EL (cell line): ENCODE results near the gene GOLGA7B.

ENCODE experiments used
- DNase-seq: peaks from one replicate; pipeline ENCODE4 v3.0.0-alpha.2; 2016

The GOLGA7B gene

DNA sequence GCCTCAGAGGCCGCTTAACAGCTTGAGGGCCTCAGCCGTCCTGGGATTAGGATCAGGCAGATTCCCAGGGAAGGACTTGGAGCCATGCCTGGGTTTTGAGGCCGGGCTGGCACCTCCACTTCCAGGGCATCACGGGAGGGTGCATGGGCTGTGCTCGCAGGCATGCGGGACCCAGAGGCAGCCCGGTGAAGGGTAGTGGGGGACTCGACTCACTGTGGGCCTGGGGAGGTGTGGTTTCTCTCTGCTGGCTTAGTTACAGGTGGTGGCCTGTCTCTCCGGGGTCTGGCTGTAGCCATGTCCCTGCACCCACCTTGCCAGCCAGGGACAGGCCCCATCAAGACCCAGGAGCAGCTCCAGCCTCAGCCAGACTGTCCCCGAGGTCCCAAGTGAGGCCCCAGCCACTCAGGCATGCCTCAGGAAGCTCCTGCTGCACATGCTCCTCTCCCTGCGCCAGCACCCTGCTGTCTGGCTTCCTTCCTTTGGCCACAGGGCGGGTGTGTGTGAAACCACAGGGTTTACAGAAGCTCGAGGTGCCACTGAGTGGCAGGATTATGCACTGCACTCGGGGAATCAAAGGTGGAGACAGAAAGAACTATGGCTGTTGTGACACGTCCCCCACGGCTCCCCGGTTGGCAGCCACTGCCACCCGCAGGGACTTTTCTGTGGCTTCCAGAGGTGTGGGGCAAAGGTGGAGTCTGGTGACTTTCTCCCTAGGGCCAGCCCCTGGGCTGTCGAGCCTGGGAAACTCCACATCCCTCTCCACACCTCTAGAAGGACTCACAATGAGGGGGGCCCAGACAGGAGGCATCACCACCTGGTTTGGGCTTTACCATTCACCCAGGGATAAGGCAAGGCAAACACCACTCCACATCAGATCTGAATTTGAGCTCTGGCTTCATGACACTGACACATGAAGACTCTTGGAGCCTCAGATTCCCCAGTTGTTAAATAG lies 19.7 kb downstream of the GOLGA7B start:
- peak; percentile 89 for DNase-seq

DNA sequence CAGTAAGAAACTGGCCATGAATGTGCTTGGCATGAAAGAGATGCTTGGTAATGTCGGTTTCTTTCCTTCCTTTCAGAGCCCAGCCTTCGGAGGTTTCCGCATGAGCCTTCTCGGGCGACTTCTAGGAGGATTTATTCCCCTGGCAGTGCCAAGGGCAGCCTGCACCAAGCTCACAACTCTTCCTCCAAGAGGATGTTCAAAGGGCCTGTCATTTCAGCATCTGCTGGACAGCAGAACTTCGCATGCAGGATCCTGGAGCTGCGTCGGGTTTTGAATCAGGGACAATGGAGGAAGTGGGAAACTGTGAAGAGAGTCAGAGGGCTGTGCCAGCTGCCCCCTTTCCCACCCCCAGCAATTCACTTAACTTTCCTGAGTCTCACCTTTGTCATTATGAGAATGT lies 21.3 kb downstream of the GOLGA7B start:
- no peak for DNase-seq

DNA sequence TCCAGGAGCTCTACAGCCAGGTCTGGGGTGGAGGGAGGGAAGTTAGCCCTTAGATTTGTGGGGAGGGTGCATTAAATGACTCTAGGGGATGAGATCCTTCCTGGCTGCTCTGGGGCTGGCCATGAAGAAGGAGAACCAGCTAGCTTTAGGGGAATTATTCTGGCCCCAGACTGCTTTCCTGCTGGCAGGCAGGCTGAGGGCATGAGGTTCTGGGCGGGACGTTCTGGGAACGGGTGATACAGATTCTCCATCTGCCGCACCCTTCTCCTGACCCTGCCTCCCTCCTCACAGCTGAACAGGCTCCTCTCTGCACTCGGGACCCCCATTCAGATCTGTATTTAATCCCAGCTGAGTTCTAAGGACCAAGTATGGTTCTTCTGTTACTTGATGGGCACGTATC lies 23.9 kb downstream of the GOLGA7B start:
- no peak for DNase-seq

DNA sequence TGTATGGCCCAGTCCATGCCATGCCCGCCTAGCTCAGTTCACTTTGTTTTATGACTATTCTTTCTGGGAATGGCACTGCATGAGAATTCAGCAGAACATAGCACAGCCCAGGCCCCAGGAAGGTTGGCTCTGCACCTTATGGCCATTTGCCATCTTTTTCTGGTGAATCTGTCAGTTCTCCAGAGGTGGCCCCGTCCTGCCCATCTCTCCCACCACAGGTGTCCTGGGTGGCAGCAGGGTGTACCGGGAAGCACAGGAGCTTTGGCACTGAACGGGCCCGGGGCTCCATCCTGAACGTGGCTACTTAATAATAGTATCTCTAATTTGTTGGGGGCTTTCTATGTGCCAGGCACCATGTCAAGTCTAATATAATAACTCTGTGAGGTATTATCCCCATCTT lies 24.7 kb downstream of the GOLGA7B start:
- no peak for DNase-seq

DNA sequence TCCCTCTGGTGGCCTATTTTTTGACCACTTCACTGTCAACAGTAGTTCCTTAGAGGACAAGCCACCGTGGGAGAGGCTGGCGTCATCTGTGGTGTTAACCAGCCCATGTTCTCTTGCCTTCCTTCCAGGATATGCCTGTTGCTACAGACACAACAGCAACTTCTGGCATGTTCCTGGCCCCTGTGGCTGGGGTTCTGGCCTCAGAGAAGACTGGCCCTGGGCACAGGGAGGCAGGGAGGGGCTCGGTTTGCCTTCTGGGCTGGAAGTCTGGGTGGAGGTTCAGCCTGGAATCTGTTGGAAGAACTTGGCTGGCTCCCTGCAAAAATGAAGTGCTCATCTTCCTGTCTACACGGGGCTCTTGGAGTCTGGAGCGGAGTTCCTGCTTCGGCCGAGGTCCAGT lies 25.7 kb downstream of the GOLGA7B start:
- DNase-seq, result no peak

DNA sequence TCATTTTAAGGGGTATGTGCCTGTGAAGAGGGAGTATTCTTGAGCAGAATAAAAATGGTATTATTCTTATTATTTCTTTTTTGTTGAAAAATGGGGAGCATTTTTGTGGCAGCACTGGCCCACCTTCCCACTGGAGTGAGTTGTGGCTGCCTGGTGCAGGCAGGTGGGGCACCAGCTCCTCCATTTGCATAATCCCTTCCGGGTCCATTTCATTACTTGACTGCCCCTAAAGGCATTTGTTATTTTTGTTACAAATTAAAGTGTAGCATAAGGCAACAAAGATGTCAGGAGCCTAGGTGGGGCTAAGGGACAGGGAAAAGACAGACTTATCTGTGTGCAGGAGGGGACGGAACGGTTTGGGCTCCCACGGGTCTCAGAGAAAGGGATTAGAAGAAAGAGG lies 26.8 kb downstream of the GOLGA7B start:
- DNase-seq, result no peak

DNA sequence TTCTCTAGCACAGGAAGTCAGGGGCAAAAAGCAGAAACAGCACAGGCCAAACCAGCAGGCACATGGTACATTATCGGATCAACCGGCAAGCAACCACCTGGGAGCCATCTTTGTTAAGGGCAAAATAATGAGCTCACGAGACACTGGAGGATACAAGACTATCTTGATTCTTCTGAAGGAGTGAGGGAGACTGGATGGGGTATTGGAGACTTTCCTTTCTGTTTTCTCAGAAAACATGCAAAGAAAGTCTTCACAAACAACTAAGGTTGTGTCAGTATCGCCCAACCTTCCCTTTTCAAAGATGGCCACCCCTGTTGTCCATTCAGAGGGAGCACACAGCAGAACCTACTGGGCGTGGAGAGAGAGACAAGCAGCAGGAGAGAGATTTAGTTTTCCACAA lies 29.6 kb downstream of the GOLGA7B start:
- DNase-seq, result no peak

DNA sequence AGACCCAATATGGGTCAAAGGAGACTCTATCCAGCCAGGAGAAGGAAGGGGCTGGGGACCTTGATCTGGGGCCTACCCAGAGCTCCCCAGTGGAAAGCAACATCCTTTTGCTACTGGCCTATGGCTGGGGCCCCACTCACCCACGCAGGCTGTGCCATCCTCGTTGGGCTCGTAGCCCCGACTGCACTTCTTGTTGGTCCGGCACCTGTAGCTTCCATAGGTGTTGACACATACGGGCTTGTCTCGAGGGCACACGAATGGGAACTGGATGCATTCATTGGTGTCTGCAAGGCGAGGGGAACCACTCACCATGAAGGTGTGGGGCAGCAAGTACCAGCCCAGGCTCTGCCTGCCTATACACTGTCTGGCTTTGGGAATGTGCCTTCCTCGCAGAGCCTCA lies 30.5 kb downstream of the GOLGA7B start:
- no peak for DNase-seq

DNA sequence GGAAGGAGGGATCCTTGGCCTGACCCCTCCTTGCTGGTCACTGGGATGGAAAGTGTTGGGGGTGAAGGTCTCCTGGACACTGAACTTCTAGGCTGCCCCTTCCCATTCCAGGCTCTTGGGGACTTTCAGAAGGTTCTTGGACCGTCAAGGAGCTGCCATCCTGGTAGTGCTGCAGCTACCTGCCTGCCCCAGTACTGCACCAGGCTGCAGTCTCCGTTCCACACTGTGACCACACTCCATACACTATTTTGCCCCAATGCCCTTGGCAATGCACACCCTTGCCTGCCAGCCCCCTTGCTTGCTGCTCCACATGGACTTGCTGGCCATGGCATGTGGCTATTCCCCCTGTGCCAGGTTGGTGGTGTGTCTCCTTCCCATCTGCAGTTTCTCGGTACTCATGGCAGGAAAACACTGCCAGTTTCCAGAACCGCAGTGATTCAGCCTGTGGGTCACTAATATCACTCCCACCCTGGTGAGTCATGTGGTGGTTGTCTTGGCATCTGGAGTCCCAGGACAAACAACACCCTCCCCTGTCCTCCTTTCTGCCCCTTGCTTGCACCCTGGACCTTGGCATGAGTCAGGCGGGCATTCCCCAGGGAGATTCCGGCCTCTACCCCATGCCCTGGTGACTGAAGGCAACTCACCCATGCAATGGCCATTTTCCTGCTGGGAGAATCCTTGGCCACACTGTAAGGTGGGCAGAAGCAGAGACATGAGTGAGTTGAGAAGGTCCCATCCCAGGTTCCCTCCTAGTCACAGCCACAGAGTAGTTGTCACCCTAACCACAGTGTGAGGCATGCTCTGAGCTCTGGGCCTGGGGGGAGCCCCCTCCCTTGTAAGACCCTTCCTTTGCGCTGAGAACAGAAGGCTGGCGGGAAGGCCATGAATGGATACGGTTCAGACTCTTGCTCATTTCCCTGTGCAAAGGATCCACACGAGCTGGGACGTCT lies 32.8 kb downstream of the GOLGA7B start:
- DNase-seq, result peak; percentile 89

DNA sequence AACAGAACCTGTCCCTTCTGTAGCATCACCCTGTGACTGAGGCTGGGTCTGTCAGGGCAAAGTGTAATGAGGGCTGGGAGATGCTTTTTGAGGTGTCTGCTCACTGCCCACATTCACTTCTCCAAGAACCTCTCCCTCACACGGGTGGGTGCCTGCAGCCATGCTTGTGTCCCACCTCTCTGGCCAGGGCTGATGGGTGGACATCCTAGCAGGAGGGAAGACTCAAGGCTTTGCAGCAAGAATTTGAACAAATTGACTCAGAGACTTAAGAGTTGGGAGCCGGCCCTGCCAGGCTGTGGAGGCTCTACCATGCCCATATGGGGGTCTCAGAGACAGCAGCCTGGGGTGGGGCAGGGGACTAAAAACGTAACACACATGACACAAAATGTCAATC lies 33.4 kb downstream of the GOLGA7B start:
- DNase-seq, result no peak

DNA sequence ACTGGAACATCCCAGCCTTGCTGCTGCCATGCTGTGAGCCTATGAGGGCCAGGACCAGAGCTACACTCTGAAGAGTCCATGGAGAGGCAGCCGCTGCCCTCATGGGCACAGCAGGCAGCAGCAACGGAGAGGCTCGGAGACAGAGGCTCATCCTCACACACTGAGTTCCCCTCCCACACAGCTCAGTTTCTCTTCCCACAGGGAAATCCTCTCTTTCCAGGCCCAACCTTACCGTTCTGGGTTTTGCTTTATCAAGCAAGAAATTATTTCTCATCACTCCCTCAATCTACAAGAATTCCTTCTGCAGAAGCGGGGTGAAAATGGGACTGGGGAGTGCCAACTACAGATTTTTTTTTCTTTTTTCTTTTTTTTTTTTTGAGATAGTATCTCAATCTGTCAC lies 36.6 kb downstream of the GOLGA7B start:
- no peak for DNase-seq

DNA sequence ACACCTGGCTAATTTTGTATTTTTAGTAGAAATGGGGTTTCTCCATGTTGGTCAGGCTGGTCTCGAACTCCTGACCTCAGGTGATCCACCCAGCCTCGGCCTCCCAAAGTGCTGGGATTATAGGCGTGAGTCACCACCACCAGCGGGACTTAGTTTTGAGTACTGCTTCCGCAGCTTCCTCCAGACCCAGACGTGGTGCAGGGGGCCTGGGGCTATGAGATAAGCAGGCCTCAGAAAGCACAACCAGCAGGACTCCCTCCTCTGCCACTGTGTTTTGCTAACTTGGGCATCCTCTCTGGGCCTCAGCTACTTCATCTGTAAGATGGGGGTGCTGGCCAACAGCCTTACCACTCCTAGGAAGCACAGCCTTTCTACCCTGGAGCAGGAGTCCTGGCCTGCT lies 37.8 kb downstream of the GOLGA7B start:
- no peak for DNase-seq

DNA sequence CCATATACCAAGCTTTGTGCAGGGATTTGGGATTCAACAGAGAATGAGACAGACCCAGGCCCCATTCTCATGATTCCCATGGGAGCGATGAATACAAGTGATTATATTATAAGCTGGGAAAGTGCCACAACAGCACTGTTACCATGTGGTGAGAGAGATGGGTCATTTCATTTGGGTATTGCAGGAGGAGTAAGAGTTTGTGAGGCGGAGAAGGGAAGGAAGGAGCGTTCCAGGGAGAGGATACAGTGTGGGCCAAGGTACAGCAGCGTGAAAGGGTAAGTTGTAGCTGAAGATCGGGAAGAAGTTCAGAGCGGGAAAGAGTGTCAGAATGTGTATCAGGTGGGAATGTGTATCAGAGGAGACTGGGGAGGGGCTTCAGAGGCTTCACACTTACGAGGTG lies 38.5 kb downstream of the GOLGA7B start:
- DNase-seq, result no peak

DNA sequence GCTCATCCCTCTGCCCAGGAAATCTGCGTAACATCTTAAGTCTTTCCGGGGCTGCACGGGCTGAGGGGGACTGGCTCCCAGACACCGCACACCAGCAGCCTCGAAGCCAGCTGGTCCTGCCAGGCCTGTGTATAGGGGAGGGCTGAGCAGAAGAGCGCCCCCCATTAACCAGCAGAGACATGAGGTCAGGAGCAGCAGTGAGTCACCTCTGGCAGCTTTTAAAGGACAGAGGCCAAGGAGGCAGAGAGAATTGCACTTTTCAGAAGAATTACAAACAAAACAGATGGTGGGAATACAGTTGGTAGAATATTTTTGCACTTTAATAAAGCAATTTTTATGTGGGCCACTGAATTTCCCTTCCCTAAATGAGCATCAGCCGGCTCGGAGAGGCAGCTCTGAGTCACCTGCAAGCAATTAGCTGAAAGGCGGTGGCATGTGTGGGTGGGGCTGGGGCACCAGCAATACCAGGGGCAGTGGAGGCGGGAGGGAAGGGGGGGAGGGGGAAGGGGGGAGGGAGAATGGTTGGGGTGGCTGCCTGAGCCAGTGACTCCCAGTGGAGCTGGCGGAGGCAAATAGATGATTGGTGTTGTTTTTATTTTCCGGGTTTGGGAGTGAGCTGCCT lies 39.1 kb downstream of the GOLGA7B start:
- DNase-seq, result peak; percentile 81

DNA sequence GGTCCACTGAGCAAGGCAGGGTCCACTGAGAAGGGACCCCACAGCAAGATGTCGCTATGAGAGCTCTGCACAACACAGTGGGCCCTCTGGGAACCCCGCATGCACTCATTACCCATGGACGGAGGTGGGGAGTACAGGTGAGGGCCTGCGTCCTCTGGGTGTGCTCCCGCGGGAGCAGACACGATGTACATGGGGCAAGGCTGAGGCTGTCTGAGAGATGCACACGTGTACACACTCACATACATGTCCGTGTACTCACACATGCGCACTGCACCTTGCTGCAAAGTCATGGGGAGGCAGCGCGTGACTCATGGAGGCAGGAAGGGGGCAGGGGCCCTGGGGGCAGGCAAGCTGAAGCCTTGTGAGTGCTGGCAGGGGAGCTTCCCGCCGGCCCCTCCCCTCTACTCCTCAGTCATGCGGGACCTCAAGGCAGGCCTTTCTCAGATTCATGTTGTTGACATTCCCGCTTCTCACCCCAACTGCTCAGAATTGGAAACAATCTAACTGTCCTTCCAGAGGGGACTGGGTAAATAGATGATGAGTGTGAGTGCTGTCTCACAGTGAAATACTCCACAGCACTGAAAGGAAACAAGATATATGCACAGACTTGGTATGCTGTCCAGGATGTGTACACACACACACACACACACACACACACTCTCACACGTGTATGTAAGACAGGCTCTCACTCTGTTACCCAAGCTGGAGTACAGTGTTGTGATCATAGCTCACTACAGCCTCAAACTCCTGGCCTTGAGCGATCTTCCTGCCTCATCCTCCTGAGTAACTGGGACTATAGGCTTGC lies 40.0 kb downstream of the GOLGA7B start:
- DNase-seq, result peak; percentile 86

DNA sequence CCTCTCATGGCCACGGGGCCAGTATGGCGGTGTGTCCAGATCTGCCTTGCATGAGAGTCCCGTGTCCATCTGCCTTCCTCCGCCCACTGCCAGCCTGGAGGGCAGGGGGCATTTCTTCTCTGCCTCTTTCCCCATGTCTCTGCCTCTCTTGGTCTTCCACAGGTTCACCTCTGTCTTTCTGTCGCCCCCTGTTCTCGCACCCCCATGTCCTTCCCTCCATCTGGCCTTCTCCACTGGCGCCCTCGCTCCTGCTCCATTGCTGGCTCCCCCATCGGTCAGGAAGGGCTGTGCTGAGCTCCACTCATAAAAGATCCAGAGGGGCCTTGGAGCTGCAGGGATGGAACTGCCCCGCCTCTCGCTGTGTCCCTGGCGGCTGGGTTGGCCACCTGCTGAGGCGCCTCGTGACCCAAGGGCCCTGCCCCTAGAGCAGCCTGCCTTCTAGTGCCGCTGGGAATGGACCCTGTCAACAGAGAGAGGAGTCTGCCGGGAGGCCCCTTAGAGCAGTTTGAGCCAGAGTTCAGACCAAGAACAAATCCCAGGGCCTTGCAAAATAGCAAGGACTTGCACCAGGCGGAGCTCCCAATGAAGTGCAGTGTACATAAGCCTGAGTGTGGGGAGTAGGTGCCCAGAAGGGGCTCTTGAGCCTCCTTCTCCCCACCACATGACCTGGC lies 42.0 kb downstream of the GOLGA7B start:
- DNase-seq, result no peak

DNA sequence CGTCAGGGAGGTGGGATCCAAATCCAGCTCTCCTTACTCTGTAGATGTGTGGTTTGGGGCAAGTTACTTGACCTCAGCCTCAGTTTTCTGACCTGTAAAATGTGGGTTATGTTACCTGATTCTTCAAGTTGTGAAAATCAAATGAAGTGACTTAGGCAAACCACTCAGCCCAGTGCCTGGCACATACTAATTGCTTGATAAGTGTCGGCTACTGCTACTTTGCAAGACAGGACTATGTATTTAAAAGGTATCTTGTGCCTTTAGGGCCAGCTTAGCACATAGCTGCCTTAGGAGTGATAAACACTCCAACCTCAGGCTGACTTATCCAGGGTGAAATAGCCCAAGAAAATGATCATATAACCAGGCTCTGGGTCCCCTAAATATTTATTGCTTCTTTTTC lies 42.9 kb downstream of the GOLGA7B start:
- DNase-seq, result no peak

DNA sequence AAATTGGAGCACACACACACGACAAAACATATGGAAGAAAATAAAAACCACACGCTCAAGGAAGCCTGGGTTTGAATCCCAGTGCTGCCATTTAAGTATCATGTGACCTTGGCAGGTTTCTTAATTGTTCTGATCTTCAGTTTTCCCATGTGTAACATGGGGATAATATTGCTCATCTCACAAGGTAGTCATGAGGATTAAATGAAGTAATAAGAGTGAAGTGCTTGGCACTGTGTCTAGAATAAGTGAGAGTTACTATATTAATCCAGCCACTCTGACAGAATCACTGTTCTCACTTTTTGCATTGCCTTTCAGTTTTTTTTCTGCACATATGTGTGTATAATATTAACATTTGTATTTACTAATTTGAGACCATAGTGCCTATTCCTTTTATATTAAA lies 43.3 kb downstream of the GOLGA7B start:
- no peak for DNase-seq

DNA sequence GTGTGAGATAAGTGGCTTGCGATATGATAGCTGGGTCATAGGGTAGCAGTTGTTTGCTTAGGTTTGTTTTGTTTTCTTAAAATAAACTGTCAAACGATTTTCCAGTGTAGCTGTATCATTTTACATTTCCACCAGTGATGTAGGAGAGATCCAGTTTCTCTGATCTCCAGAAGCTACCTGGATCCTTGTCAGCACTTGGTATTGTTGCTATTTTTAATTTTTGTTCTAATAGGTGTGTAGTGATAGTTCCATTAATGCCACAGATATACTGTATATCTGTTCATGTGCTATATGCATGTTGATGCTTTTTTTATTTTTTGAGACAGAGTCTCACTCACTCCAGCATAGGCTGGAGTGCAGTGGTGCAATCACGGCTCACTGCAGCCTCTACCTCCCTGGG lies 44.4 kb downstream of the GOLGA7B start:
- DNase-seq, result no peak

DNA sequence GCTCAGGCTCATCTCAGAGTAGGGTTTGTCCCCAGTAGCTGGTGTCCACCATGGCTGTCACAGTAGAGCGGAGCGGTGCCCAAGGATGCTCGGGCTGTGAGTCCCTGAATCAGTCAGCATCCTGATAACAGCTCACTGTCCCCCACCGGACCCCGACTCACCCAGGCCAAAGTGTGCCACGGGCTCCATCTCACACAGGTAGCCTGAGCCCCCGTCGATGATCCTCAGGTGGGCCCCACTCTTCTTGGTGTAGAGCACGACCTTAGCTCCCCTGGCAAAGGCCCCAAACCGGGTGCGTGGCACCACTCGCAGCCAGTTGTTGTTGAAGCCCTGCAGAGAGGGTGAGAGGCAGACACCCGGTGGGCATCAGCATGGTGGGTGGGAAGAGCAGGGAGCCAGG lies 45.4 kb downstream of the GOLGA7B start:
- no peak for DNase-seq

DNA sequence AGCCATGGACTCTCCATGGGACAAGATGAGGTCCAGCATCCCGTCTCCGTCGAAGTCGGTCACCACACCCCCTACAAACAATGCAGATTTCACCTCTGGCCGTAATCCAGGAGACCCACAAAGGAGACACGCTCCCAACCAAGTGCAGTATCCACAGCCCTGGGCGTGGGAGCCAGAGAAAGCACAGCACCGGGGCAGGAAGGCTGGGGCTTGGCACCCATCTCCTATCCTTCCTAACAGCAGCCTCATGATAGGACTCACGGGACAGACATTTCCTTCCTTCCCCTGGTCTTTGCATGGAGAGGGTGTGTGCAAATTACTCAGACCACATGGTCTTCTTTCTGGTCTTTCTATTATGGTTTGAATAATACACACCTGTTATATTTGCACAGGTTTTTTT lies 46.3 kb downstream of the GOLGA7B start:
- DNase-seq, result no peak
